ENCODE data around the gene FMNL2. TPM values are rescaled to one million over a fixed set of nuclear protein-coding genes. Genes with fewer than 3 reads are reported as not detected.

Gene FMNL2
- polyA plus RNA-seq, 3 donors, result 0.28 to 3.2 (median 0.71) TPM

GRCh38 chr2:152479282-152479681, 144.3 kb downstream of the FMNL2 start:
- no peak for DNase-seq
- Mint-ChIP-seq H3K9me3 (no peaks in the 10 kb centered on the region), H3K4me1 (no peaks in the 10 kb centered on the region), H3K4me3 (no peak overlapping the region), H3K36me3 (no peaks in the 10 kb centered on the region), H3K27ac (peak overlapping the region in 1 of 7 donors; percentile 53), H3K27me3 (ENCODE audit: low read depth in 3 of 3) (peaks cover 0 to 2% (median 0%) of the 10 kb centered on the region in 3 donors)
- TF ChIP-seq CTCF (IDR thresholded peaks at IDR 0.05), result no peak
- WGBS (ENCODE audit: insufficient coverage), result no CpG with 5 or more reads among the region's 3 CpGs
- no peak overlapping the region for H3K4me3 ChIP-seq (replicated peaks in 1 of 3; ENCODE audit: low read depth in 2 of 3, low read length in 3 of 3)
- H3K4me2 ChIP-seq (replicated peaks; ENCODE audit: extremely low read depth, low read length, poor library complexity, severe bottlenecking), result no peak overlapping the region
- no peak overlapping the region for H3K27ac ChIP-seq (ENCODE audit: low read depth in 1 of 2, low read length in 2 of 2)
- no peak overlapping the region for H2AFZ ChIP-seq (ENCODE audit: insufficient read depth, low read depth, low read length, poor library complexity, severe bottlenecking)
- H4K20me1 ChIP-seq (ENCODE audit: insufficient read depth, low read length), result no peaks in the 10 kb centered on the region
- no peaks in the 10 kb centered on the region for H3K36me3 ChIP-seq (replicated peaks in 1 of 2; ENCODE audit: control insufficient read depth in 1 of 2, insufficient read depth in 2 of 2, low read length in 2 of 2)
- no peaks in the 10 kb centered on the region for H3K4me1 ChIP-seq (ENCODE audit: control insufficient read depth in 1 of 2, insufficient read depth in 2 of 2, low read length in 2 of 2)
- H3K79me2 ChIP-seq (ENCODE audit: insufficient read depth, low read length), result no peaks in the 10 kb centered on the region
- H3K27me3 ChIP-seq (ENCODE audit: control insufficient read depth in 2 of 2, insufficient read depth in 2 of 2, low read length in 2 of 2), result no peaks in the 10 kb centered on the region
- intact Hi-C loops (cut with micrococcal nuclease), result no loop called here
- no peaks in the 10 kb centered on the region for H3K9me3 ChIP-seq (replicated peaks in 1 of 2; ENCODE audit: control insufficient read depth in 1 of 2, insufficient read depth in 1 of 2, low read length in 2 of 2)
- no peak overlapping the region for H3K9ac ChIP-seq (ENCODE audit: insufficient read depth, low read length, poor library complexity, severe bottlenecking)

- 100% methylated on average over 1 of the region's 4 CpGs for WGBS (ENCODE audit: insufficient coverage)
- no peak overlapping the region for H3K4me3 Mint-ChIP-seq
- no peaks in the 10 kb centered on the region for H4K20me1 ChIP-seq (ENCODE audit: insufficient read depth, low read length)
- peaks cover 6% of the 10 kb centered on the region in 2 donors for H3K4me1 ChIP-seq (ENCODE audit: control insufficient read depth in 1 of 2, insufficient read depth in 2 of 2, low read length in 2 of 2)
- H3K4me2 ChIP-seq (replicated peaks; ENCODE audit: extremely low read depth, low read length, poor library complexity, severe bottlenecking), result no peak overlapping the region
- H3K27me3 ChIP-seq (ENCODE audit: control insufficient read depth in 2 of 2, insufficient read depth in 2 of 2, low read length in 2 of 2), result no peaks in the 10 kb centered on the region
- H3K4me3 ChIP-seq (replicated peaks in 1 of 3; ENCODE audit: low read depth in 2 of 3, low read length in 3 of 3), result no peak overlapping the region
- no peaks in the 10 kb centered on the region for H3K36me3 Mint-ChIP-seq
- no peaks in the 10 kb centered on the region for H3K36me3 ChIP-seq (replicated peaks in 1 of 2; ENCODE audit: control insufficient read depth in 1 of 2, insufficient read depth in 2 of 2, low read length in 2 of 2)
- no peak for DNase-seq
- no peak overlapping the region for H3K27ac Mint-ChIP-seq
- no peak for TF ChIP-seq CTCF (IDR thresholded peaks at IDR 0.05)
- H3K4me1 Mint-ChIP-seq, result peaks cover 5% of the 10 kb centered on the region
- intact Hi-C loops (cut with micrococcal nuclease), result no loop called here
- H3K27ac ChIP-seq (ENCODE audit: low read depth in 1 of 2, low read length in 2 of 2), result no peak overlapping the region
- H3K79me2 ChIP-seq (ENCODE audit: insufficient read depth, low read length), result no peaks in the 10 kb centered on the region
- H3K27me3 Mint-ChIP-seq (ENCODE audit: low read depth in 3 of 3), result peaks cover 0 to 2% (median 0%) of the 10 kb centered on the region in 3 donors
- no peak overlapping the region for H2AFZ ChIP-seq (ENCODE audit: insufficient read depth, low read depth, low read length, poor library complexity, severe bottlenecking)
- no peaks in the 10 kb centered on the region for H3K9me3 Mint-ChIP-seq
- no peak overlapping the region for H3K9ac ChIP-seq (ENCODE audit: insufficient read depth, low read length, poor library complexity, severe bottlenecking)
- no peaks in the 10 kb centered on the region for H3K9me3 ChIP-seq (replicated peaks in 1 of 2; ENCODE audit: control insufficient read depth in 1 of 2, insufficient read depth in 1 of 2, low read length in 2 of 2)
Observed at GRCh38 chr2:152480821-152481399, 145.9 kb downstream of the FMNL2 start.
